Inflammatory macrophage (primary cell): ENCODE data around the gene CACNG4.

Experiments
- DNase-seq, 2 donors: peaks; one replicate each; pipeline ENCODE4 v3.0.0-alpha.2; 2020 to 2022

CACNG4 gene

GRCh38 chr17:66944351-66945146 lies 20.0 kb upstream of the CACNG4 start:
- DNase-seq: no peak

GRCh38 chr17:66945147-66945835 lies 19.2 kb upstream of the CACNG4 start:
- DNase-seq: no peak

- DNase-seq: no peak
Observed at GRCh38 chr17:66946251-66946650, 18.3 kb upstream of the CACNG4 start.

GRCh38 chr17:66947311-66947710 lies 17.2 kb upstream of the CACNG4 start:
- DNase-seq: no peak

GRCh38 chr17:66948061-66948750 lies 16.3 kb upstream of the CACNG4 start:
- no peak for DNase-seq

GRCh38 chr17:66949501-66949900 lies 15.0 kb upstream of the CACNG4 start:
- no peak for DNase-seq

- DNase-seq: no peak
Observed at GRCh38 chr17:66950325-66950724, 14.2 kb upstream of the CACNG4 start.

- peak; percentile 58 to 78 for DNase-seq
Observed at GRCh38 chr17:66950886-66951604, 13.5 kb upstream of the CACNG4 start.

- no peak for DNase-seq
Observed at GRCh38 chr17:66951605-66951953, 12.9 kb upstream of the CACNG4 start.

- DNase-seq: no peak
Observed at GRCh38 chr17:66952031-66952524, 12.4 kb upstream of the CACNG4 start.

GRCh38 chr17:66952681-66953629 lies 11.6 kb upstream of the CACNG4 start:
- DNase-seq: no peak

GRCh38 chr17:66953630-66954020 lies 10.9 kb upstream of the CACNG4 start:
- no peak for DNase-seq

- no peak for DNase-seq
Observed at GRCh38 chr17:66954632-66955031, 9.9 kb upstream of the CACNG4 start.

- DNase-seq: no peak
Observed at GRCh38 chr17:66955821-66956220, 8.7 kb upstream of the CACNG4 start.

- DNase-seq: no peak
Observed at GRCh38 chr17:66956941-66957340, 7.6 kb upstream of the CACNG4 start.

GRCh38 chr17:66957343-66957742 lies 7.2 kb upstream of the CACNG4 start:
- no peak for DNase-seq

- no peak for DNase-seq
Observed at GRCh38 chr17:66957951-66958579, 6.4 kb upstream of the CACNG4 start.

- DNase-seq: no peak
Observed at GRCh38 chr17:66959641-66960375, 4.7 kb upstream of the CACNG4 start.

- DNase-seq: no peak
Observed at GRCh38 chr17:66960613-66961012, 3.9 kb upstream of the CACNG4 start.

GRCh38 chr17:66963521-66963908 lies 992 bp upstream of the CACNG4 start:
- no peak for DNase-seq
